Neural progenitor cell (in vitro differentiated cells): ENCODE data around the gene C1QTNF1.

ENCODE experiments used
- EZH2 ChIP-seq: fragments of 200-600 bp; sonication (generic); IDR thresholded peaks from 2 replicates; pipeline ENCODE4 v1.6.1; 2017; ENCODE audit warnings: antibody characterized with exemption, mild to moderate bottlenecking, moderate library complexity
- EZH2phosphoT487 ChIP-seq: fragments of 200-600 bp; sonication (generic); IDR thresholded peaks from 2 replicates; pipeline ENCODE4 v1.6.1; 2017; ENCODE audit warnings: antibody characterized with exemption
- TF ChIP-seq, protein P1 (sequence below): fragments of 200-600 bp; sonication (generic); IDR thresholded peaks from 2 replicates; pipeline ENCODE4 v1.5.1; 2017; ENCODE audit warnings: antibody characterized with exemption, mild to moderate bottlenecking

DNA sequence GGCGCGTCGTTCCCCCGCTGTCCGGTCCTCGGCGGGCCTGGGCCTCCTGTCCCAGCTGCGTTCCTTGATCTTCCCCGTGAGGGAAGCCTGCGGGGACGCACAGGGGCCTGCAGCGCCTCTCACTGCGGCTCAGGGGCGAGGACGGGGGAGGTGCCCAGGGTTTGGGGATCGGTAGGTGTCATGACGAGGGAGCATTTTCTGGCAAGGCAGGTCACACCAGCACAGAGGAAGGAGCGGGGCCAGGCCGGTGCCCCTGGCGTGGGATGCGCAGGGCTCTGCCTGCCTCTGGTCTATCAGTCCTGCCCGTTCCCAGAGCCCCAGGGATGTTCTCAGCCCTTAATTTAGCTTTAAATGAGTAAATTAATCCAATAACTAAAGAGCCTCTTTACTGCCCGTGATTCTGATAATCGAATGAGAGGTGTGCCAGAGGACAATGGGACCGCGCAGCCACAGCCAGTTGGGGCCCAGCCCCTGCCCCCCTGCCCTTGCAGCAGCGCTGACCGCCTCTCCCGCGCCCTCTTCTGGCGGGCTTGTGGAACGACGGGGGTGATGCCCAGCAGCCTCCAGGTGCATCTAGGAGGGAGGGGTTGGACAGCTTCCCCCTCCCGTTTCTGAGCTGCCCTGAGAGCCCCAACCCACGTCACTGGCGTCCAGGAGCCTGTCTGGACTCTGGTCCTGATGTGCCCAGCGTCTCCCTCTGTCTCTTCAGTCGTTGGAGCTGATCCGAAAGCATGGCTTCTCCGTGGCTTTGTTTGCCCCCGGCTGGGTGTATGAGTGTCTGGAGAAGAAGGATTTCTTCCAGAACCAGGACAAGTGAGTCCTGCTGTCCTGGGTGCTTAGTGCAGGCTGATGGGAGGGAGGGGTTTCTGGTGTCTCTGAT is 58.6 kb downstream of the C1QTNF1 start:
- TF ChIP-seq, protein P1, sequence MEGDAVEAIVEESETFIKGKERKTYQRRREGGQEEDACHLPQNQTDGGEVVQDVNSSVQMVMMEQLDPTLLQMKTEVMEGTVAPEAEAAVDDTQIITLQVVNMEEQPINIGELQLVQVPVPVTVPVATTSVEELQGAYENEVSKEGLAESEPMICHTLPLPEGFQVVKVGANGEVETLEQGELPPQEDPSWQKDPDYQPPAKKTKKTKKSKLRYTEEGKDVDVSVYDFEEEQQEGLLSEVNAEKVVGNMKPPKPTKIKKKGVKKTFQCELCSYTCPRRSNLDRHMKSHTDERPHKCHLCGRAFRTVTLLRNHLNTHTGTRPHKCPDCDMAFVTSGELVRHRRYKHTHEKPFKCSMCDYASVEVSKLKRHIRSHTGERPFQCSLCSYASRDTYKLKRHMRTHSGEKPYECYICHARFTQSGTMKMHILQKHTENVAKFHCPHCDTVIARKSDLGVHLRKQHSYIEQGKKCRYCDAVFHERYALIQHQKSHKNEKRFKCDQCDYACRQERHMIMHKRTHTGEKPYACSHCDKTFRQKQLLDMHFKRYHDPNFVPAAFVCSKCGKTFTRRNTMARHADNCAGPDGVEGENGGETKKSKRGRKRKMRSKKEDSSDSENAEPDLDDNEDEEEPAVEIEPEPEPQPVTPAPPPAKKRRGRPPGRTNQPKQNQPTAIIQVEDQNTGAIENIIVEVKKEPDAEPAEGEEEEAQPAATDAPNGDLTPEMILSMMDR, result peak; percentile 81
- TF ChIP-seq EZH2phosphoT487 (no peak), EZH2 (no peak)
